CD4-positive, alpha-beta T cell treated with Interleukin-2 at 100 ng/mL for 4 hours (primary cell): Measurements from ENCODE around the gene LCE2B.
A peak's percentile ranks its signal among the peaks of the same experiment; 100 is the strongest.
"Not testable (repeated sequence)": the region's sequence is repeated elsewhere in the genome, so short reads cannot be mapped to it uniquely, and the experiment has no call there.

Experiments used
- DNase-seq: peaks from one replicate; pipeline ENCODE4 v3.0.0-alpha.2; 2020; ENCODE audit warnings: low spot score

Gene LCE2B, protein sequence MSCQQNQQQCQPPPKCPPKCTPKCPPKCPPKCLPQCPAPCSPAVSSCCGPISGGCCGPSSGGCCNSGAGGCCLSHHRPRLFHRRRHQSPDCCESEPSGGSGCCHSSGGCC

DNA sequence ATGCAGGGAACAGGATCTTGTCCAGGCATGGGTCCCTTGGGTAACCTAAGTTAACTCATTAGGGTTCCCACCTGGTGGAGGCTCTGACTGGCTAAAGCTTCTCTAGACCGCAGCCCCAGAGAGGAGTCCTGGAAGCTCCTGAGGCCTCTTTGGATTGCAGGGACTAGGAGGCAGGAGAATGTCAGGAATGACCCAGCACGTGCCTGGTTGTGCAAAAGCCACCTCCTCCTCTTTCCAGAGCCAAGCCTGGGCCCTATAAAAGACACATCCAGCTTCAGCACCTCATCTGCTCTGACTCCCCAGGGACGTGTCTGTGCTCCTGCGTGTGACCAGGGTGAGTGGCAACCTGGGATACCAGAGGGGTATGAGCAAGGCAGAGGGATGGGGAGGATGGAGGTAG, at the start of gene LCE2B:
LCE2B (plus strand) TSS at position 301 of the 400 bp plus-strand sequence. CDS start 721 bp downstream, outside the sequence.
- DNase-seq, result not testable (repeated sequence)

DNA sequence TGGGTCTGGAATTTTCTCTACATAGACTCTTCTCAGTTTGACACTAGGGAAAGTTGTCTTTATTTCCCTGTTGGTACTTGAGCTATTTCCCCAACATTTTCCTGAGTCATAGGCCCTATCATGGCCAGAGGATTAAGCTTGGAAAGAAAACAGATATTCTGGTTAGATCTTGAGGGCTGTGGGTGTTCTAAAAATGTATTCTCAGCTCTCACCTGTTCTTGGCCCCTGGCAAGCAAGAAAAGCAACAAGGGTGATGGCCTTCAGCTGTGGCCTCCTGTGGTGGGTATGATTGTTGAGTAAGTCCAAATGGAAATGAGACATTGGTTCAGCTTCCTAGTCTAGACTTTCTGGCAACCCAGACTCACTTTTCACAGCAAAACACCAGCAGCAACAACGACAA, 45.6 kb upstream of the LCE2B start:
- no peak for DNase-seq

DNA sequence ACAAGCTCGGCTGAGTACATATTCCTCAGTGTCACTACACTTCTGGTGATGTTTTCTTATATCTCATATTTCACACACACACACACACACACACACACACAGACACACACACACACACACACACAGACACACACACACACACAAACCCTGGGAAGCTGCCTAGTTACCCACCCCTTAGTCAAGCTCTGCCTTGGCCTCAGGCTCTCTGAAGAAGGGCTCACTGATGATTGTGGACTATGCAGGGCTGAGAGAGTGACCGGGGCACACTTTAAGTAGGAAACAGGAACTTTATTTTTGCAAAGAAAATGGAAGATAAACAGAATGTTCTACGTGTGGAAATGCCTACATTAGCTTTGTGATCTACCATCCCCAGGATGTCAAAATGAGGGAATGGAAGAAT, 42.0 kb upstream of the LCE2B start:
- no peak for DNase-seq

DNA sequence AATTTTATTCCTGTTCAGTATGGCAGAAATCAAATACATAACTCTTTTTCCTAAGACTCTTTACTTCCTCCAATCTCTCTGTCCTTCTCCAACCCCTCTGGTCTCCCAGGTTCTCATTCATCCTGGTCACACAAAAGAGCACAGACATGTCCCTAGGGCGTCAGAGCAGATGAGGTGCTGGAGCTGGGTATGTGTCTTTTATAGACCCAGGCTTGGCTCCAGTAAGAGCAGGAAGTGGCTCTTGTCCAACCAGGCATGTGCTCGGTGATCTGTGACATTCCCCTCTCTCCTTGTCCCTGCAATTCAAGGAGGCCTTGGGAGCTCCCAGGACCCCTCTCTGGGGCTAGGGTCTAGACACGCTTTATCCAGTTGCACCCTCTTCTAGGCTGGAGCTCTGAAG, 40.8 kb upstream of the LCE2B start:
- no peak for DNase-seq

DNA sequence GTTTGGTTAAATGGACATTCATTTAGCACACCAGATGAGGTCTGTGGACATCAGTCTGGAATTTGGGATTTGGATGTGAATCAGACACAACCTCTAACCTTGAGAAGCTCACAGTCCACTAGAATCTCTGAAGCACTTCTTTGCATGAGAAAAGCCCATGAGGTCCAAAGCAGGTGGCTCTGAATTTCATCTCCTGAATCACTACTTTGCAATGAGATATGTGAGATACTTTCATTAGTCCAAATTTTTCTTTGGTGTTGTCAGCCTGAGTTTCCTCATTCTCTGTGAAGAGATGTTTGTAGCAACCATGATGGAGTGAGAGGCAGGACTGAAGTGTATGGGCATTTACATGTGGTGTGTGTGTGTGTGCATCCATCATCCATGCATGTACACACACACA, 39.3 kb upstream of the LCE2B start:
- DNase-seq, result no peak

DNA sequence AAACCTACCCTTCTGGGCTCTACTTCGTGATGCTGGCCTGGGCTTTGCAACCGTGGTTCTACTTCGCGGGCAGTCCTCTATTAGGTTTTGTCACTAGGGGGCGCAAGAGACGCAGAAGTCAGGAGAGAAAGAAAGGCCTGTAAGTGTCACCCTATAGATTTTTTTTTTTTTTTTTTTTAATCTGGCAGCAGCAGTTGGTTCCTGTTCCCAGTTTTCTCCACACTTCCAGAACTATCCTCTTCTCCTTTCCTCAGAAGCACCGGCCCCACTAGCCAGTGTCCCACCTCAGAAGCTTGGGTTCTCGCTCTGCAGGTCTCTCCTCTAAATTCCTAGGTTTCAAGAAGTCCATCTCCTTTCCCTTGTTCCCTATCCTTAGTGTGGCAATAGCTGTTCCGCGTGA, 31.8 kb upstream of the LCE2B start:
- DNase-seq, result peak; percentile 50

DNA sequence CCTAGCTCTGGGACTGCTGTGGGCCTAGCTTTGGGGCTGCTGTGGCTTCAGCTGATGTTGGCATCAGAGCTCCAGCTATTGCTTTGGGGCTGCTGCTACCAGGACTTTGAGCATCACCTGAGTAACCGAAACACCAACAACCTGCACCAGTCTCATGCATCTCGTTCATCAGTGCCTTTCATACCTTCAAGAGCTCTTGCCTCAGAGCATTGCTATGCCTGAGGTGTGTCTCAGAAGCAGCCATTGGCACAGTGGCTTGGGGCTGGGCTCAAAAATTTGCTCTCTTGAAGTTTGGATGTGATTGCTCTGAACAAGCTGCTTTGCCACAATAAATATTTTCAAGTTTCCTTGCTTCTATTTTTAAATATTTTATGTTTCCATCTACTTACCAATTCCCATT, 29.5 kb upstream of the LCE2B start:
- no peak for DNase-seq

DNA sequence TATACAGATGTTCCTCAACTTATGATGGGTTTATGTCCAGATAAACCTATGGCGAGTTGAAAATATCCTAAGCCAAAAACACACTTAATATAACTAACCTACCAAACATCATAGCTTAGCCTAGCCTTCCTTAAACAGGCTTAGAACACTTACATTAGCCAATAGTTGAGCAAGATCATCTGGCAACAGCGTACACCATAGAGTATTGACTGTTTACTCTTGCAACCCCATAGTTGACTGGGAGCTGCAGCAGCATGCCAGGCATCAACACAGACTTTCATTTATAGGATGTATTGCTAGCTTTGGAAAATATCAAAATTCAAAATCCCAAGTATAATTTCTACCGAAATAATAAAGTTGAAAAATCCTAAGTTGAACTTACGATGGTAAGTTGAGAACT, 28.2 kb upstream of the LCE2B start:
- no peak for DNase-seq

DNA sequence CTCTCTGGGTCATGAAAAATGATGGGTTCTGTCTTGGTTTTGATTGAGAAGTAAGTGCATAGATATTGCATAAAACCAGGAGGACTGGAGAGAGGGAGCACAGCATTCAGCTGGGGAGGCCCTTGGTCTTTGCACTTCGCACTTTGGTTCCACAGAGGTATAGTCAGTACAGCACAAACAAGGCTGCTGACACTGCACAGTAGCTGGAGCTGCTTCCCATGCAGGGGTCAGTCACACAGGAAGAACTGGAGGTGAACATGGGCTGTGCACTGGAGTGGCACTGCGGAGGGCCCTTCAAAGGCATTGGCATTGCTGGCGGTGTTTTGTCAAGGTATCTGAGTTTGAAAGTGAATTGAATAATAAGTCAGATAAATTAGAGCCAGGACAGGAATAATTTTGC, 27.3 kb upstream of the LCE2B start:
- no peak for DNase-seq

DNA sequence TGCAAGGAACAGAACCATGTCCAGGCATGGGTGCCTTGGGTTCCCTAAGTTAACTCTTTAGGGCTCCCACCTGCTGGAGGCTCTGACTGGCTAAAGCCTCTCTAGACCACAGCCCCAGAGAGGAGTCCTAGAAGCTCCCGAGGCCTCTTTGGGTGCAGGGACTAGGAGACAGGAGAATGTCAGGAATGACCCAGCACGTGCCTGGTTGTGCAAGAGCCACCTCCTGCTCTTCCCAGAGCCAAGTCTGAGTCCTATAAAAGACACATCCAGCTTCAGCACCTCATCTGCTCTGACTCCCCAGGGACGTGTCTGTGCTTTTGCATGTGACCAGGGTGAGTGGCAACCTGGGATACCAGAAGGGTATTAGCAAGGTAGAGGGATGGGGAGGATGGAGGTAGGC, 22.8 kb upstream of the LCE2B start, which contains the start of gene LCE2D:
LCE2D (plus strand) TSS at position 283 of the 400 bp plus-strand sequence. CDS start 726 bp downstream, outside the sequence.
- DNase-seq, result no peak

DNA sequence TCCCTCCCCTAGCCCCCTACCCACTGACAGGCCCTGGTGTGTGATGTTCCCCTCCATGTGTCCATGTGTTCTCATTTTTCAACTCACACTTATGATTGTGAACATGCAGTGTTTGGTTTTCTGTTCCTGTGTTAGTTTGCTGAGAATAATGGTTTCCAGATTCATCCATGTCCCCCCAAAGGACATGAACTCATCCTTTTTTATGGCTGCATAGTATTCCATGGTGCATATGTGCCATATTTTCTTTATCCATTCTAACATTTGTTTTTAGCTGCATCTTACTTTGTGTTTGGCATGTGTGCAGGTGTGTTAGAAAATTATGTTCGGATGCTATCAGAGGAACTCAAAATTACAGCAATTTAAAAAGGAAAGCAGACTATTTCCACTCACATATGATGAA, 19.8 kb upstream of the LCE2B start:
- DNase-seq, result not testable (repeated sequence)

DNA sequence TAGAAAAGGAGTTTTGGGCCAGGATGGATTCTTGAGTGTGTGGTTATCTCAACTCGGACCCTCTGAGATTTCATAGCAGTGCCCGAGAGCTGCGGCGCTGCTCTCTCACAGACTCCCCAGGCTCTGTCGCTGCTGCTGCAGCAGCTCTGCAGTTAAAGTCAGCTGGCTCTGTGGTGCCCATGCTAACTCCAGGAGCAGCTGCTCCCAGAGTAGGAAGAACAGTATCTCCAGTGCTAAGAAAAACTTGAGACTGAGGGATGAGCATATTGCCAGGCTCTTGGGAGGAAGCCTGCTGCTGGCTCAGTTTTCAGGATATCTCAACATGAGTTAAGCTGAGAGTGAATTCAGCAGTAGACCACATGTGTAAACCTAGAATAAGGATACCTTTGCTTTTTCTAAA, 18.3 kb upstream of the LCE2B start:
- DNase-seq, result no peak

DNA sequence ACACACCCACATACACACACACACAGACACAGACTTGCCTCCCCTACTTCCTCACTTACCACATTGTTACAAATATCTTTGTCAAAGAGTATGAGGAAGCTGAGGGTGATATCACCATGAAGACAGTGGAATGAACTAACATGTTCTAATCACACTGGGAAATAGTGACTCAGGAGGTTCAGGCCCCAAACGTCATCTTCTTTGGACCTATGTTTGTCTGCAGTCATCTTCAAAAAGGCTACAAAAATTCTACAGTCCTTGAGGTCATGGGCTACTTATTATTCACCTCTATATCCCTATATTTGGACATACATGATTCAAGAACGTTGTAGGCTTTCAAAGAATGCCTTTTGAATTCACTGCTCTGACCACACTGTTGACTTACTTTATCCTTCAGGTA, 12.9 kb upstream of the LCE2B start:
- no peak for DNase-seq

DNA sequence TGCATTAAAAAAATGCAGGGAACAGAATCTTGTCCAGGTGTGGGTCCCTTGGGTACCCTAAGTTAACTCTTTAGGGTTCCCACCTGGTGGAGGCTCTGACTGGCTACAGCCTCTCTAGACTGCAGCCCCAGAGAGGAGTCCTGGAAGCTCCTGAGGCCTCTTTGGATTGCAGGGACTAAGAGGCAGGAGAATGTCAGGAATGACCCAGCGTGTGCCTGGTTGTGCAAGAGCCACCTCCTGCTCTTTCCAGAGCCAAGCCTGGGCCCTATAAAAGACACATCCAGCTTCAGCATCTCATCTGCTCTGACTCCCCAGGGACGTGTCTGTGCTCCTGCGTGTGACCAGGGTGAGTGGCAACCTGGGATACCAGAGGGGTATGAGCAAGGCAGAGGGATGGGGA, 10.9 kb upstream of the LCE2B start, which contains the start of gene LCE2C:
LCE2C (plus strand) TSS at position 297 of the 400 bp plus-strand sequence. CDS start 737 bp downstream, outside the sequence.
- DNase-seq, result not testable (repeated sequence)

DNA sequence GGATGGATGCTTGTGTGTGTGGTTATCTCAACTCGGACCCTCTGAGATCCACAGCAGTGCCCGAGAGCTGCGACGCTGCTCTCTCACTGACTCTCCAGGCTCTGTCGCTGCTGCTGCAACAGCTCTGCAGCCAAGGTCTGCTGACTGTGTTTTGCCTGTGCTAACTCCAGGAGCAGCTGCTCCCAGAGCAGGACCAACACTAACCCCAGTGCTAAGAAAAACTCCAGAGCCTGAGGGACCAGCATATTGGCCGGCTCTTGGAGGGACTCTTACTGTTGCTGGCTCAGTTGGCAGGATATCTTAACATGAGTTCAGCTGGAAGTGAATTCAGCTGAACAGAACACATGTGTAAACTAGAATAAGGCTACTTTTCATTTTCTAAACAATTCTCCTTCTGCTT, 6.5 kb upstream of the LCE2B start:
- no peak for DNase-seq

DNA sequence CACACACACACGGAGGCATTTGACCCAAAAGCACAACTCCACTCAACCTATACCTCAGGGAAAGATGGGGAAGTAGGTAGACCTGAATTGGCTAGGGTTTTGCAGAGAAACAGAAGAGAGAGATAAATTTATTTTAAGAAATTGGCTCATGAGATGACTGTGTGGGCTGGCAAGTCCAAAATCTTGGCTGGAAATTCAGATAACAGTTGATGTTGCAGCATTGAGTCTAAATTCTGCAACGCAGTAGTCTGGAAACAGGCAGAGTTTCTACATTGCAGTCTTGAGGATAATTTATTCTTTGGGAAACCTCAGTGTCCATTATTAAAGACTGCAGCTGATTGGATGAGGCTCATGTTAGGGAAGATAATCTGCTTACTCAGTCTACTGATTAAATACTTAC, 4.3 kb upstream of the LCE2B start:
- DNase-seq, result no peak

DNA sequence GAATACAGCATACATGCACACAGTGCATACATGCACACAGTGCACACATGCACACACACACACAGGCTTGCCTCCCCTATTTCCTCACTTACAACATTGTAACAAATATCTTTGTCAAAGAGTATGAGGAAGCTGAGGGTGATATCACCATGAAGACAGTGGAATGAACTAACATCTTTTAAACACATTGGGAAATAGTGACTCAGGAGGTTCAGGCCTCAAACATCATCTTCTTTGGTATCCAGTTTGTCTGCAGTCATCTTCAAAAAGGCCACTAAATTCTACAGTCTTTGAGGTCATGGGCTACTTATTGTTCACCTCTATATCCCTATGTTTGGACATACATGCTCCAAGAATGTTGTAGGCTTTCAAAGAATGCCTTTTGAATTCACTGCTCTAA, 2.1 kb upstream of the LCE2B start:
- DNase-seq, result no peak

DNA sequence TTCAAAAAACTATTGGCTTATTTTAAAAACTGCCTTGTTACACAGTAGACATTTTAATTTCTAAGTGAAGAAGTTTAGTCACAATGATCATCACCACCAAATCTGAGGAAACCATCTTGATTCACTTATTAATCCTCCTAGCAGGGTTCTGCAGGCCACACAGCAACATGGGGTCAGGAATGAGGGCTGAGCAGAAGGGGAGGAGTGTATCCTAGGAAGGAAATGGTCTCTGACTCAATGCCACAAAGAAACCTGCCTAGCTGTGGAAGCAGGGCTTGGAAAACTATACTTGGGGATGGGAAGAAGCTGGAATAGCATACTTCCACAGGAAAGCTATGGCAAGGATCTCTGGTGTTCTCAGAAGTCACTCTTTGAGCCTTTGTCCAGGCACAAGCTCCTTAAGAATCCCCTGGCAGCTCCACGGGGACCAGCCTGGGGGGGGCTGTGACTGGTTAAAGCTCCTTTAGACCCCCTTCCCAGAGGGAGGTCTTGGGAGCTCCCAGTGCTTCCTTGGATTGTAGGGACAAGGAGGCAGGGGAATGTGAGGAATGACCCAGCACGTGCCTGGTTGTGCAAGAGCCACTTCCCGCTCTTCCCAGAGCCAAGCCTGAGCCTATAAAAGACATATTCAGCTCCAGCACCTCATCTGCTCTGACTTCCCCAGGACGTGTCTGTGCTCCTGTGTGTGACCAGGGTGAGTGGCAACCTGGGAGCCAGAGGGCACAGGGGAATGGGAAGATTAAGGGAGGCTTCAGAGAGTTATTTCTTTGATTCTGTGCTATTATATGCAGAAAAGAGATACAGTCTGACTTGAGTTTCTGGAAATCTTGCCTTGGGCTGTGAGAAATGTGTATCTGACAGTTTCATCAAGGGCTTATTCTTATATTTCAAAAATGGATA, 12.0 kb downstream of the LCE2B start, which contains the start of gene LCE2A:
LCE2A (plus strand) TSS at position 645 of the 900 bp plus-strand sequence. CDS start 557 bp downstream, outside the sequence.
- DNase-seq, result no peak

DNA sequence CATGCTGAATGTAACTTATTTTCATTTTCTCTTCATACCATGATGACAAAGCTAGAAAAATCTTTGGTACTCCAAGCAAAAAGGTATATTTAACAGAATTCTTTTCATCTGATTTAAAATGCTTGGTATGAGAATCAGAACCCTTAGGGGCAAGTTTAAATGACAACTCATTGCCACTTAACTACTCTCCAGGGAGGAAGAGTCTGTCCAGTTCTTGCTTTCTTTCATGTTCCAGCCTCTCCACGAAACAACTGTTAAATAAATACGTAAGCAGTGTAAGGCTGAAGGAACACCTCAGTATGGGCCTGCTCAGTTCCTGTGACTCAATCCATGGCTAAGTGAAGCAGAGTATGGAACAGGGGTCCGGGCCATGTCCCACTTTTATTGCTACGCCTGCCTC, 13.8 kb downstream of the LCE2B start:
- no peak for DNase-seq

DNA sequence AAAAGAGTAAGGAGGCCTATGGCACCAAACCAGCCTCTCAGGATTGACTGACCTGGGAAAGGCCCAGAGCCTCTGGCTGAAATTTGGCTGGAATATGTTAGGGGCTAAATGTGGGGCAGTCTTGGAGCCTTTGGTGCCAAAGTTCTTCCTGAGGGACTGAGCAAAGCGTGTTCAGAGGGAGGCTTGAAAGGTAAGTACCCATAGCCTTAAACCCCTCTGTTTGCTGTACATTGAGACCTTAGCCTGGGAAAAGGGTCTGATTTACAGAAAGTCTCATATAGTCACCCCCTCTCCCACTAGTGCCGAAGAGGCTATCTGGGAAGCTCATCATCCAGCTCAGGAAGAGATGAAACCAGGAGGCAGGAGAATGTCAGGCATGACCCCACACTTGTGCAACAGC, 21.9 kb downstream of the LCE2B start, which contains the start of gene LCE4A:
LCE4A (plus strand) TSS at position 301 of the 400 bp plus-strand sequence. CDS start 916 bp downstream, outside the sequence.
- no peak for DNase-seq

DNA sequence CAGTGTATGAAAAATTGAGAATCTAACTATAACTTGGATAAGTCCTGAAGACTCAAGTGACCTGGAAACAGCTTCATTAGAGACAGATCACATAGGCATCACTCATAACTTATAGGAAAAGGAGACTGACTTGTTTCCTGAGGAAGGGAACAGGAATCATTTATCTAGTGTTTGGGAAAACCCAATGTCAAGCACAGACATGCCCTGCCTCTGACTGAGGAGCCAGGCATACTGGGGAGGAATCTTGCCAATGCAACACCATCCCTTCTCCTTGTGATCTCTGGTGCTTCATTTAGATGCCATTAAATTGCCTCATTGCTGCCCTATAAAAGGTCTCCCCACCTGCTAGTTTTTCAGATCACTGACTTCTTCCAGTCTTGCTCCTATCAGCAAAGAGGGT, 32.3 kb downstream of the LCE2B start:
- no peak for DNase-seq

DNA sequence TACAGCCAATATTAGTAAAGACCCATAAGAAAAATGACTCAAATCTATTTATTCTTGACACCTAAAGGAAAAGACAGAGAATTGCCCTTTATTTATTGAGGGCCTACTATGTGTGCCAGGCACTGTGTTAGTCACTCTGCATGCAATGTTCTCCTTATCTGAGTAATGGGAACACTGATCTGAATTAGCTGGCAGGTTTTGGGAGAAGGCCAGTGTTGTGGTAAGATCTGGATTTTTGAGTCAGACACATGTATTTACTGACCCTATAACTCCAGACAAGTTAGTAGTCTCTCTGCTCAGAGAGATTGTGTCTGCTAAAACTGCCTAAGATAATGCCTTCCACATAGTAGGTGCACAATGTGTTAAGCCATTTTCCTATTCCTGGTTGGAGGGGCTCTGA, 39.3 kb downstream of the LCE2B start:
- DNase-seq, result no peak

DNA sequence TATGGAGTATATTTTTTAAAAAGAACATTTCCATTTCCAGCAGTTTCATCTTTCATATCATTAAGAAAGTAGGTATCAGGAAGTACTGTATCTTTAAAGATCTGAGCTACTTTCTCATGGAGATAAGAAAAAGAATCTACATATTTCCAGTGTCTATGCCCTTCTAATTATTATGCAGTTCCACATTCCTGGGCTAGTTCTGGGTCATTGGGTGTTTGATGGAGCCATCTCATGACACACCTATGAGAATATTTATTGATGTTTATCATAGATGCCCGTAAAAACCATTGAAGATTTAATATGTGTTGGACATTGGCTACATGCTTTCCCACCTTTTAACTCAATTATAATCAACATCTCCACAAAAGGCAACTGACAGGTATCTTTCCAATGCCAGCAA, 43.1 kb downstream of the LCE2B start:
- DNase-seq, result no peak
